Measurements from ENCODE around the gene CLDN2.

GRCh38 chrX:106927023-106927422 lies 6.8 kb downstream of the CLDN2 start:
- no peak for TF ChIP-seq POLR2A (IDR thresholded peaks at IDR 0.05)
- TF ChIP-seq, protein P1, sequence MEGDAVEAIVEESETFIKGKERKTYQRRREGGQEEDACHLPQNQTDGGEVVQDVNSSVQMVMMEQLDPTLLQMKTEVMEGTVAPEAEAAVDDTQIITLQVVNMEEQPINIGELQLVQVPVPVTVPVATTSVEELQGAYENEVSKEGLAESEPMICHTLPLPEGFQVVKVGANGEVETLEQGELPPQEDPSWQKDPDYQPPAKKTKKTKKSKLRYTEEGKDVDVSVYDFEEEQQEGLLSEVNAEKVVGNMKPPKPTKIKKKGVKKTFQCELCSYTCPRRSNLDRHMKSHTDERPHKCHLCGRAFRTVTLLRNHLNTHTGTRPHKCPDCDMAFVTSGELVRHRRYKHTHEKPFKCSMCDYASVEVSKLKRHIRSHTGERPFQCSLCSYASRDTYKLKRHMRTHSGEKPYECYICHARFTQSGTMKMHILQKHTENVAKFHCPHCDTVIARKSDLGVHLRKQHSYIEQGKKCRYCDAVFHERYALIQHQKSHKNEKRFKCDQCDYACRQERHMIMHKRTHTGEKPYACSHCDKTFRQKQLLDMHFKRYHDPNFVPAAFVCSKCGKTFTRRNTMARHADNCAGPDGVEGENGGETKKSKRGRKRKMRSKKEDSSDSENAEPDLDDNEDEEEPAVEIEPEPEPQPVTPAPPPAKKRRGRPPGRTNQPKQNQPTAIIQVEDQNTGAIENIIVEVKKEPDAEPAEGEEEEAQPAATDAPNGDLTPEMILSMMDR (IDR thresholded peaks at IDR 0.05): no peak

Data from tibial nerve (tissue), 3 donors.